Measurements from ENCODE around the gene LMTK3. TPM values are rescaled to one million over a fixed set of nuclear protein-coding genes. Genes with fewer than 3 reads are reported as not detected.

The LMTK3 gene
- total RNA-seq, 1 donor from 2014 or later = 12.2 TPM

- H3K36me3 Mint-ChIP-seq = peaks cover 11% of the 10 kb centered on the region
- no peak for DNase-seq (ENCODE audit: extremely low spot score, unreplicated experiment)
- H3K9me3 Mint-ChIP-seq = no peaks in the 10 kb centered on the region
- TF ChIP-seq CTCF (conservative IDR thresholded peaks at IDR 0.05) = no peak
- H3K4me1 Mint-ChIP-seq (ENCODE audit: unreplicated experiment) = peaks cover 5% of the 10 kb centered on the region
- H3K27ac Mint-ChIP-seq = peak overlapping the region; percentile 39
- H3K27me3 Mint-ChIP-seq = no peaks in the 10 kb centered on the region
- H3K4me3 Mint-ChIP-seq = no peak overlapping the region
Observed at GRCh38 chr19:48481846-48482639, 29.6 kb downstream of the LMTK3 start.

- no peak overlapping the region for H3K4me3 Mint-ChIP-seq
- DNase-seq (ENCODE audit: extremely low spot score, unreplicated experiment) = no peak
- TF ChIP-seq CTCF (conservative IDR thresholded peaks at IDR 0.05) = no peak
- peaks cover 5% of the 10 kb centered on the region for H3K4me1 Mint-ChIP-seq (ENCODE audit: unreplicated experiment)
- no peaks in the 10 kb centered on the region for H3K27me3 Mint-ChIP-seq
- peaks cover 12% of the 10 kb centered on the region for H3K36me3 Mint-ChIP-seq
- no peaks in the 10 kb centered on the region for H3K9me3 Mint-ChIP-seq
- peak overlapping the region; percentile 58 for H3K27ac Mint-ChIP-seq
Observed at GRCh38 chr19:48480558-48481500, 30.8 kb downstream of the LMTK3 start.

GRCh38 chr19:48480183-48480557 lies 31.5 kb downstream of the LMTK3 start:
- no peak for TF ChIP-seq CTCF (conservative IDR thresholded peaks at IDR 0.05)
- Mint-ChIP-seq H3K4me1 (ENCODE audit: unreplicated experiment) (peaks cover 5% of the 10 kb centered on the region), H3K4me3 (no peak overlapping the region), H3K9me3 (no peaks in the 10 kb centered on the region), H3K27ac (no peak overlapping the region), H3K27me3 (no peaks in the 10 kb centered on the region), H3K36me3 (peaks cover 18% of the 10 kb centered on the region)
- DNase-seq (ENCODE audit: extremely low spot score, unreplicated experiment) = no peak

GRCh38 chr19:48479686-48480085 lies 31.9 kb downstream of the LMTK3 start:
- no peaks in the 10 kb centered on the region for H3K9me3 Mint-ChIP-seq
- no peak for TF ChIP-seq CTCF (conservative IDR thresholded peaks at IDR 0.05)
- H3K4me3 Mint-ChIP-seq = no peak overlapping the region
- H3K27me3 Mint-ChIP-seq = no peaks in the 10 kb centered on the region
- peak overlapping the region; percentile 83 for H3K27ac Mint-ChIP-seq
- H3K36me3 Mint-ChIP-seq = peaks cover 20% of the 10 kb centered on the region
- no peak for DNase-seq (ENCODE audit: extremely low spot score, unreplicated experiment)
- peaks cover 5% of the 10 kb centered on the region for H3K4me1 Mint-ChIP-seq (ENCODE audit: unreplicated experiment)

GRCh38 chr19:48478339-48479256 lies 33.0 kb downstream of the LMTK3 start:
- no peak for TF ChIP-seq CTCF (conservative IDR thresholded peaks at IDR 0.05)
- Mint-ChIP-seq H3K36me3 (peaks cover 20% of the 10 kb centered on the region), H3K27ac (no peak overlapping the region)

More at GRCh38 chr19:48478339-48479256, 33.0 kb downstream of the LMTK3 start:
- no peaks in the 10 kb centered on the region for H3K9me3 Mint-ChIP-seq
- DNase-seq (ENCODE audit: extremely low spot score, unreplicated experiment) = no peak
- no peak overlapping the region for H3K4me3 Mint-ChIP-seq
- no peaks in the 10 kb centered on the region for H3K27me3 Mint-ChIP-seq
- no peaks in the 10 kb centered on the region for H3K4me1 Mint-ChIP-seq (ENCODE audit: unreplicated experiment)

Data from type B pancreatic cell (in vitro differentiated cells).